Measurements from ENCODE around the gene YWHAH. TPM values are rescaled to one million over a fixed set of nuclear protein-coding genes. Genes with fewer than 3 reads are reported as not detected.

The YWHAH gene
- total RNA-seq, 2 donors from 2014 or later, result 41.9 to 62.4 TPM

DNA sequence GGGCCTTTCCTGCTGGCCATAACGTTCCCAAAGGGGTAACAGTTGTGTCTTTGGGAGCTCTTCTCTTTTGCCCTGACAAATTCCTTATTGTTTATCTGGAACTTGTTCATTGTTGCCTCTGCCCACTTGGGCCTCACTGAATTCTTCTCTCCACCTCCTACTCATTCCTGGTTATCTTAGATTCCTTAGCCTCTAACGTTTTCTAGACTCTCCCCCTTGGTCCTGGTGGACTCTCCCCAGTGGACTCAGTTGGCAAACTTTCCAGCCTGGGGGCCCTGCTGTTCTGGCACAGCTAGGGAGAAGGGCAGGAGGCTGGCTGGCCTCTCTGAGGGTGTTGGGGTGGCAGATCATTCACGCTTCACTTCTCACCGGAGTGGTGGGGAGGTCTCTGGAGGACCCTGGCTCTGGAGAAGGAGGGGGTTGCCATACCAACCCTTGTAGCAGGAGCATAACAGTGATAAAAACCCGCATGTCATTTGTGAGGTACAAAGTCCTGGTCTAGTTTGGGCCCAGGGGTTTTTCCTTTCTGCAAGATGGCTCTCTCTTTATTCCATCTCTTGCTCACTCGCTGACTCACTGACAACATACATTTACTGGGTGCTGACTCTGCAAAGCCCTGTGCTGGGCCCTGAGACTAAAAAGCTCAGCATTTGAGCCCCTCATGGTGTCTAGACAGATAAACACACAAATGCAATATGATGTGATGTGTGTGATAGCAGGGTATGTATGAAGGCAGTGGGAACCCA, 39.7 kb downstream of the YWHAH start:
- TF ChIP-seq POLR2AphosphoS5 (IDR thresholded peaks at IDR 0.05) (no peak), POLR2A (IDR thresholded peaks at IDR 0.05) (no peak)
- TF ChIP-seq, protein P1, sequence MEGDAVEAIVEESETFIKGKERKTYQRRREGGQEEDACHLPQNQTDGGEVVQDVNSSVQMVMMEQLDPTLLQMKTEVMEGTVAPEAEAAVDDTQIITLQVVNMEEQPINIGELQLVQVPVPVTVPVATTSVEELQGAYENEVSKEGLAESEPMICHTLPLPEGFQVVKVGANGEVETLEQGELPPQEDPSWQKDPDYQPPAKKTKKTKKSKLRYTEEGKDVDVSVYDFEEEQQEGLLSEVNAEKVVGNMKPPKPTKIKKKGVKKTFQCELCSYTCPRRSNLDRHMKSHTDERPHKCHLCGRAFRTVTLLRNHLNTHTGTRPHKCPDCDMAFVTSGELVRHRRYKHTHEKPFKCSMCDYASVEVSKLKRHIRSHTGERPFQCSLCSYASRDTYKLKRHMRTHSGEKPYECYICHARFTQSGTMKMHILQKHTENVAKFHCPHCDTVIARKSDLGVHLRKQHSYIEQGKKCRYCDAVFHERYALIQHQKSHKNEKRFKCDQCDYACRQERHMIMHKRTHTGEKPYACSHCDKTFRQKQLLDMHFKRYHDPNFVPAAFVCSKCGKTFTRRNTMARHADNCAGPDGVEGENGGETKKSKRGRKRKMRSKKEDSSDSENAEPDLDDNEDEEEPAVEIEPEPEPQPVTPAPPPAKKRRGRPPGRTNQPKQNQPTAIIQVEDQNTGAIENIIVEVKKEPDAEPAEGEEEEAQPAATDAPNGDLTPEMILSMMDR (IDR thresholded peaks at IDR 0.05), result no peak
- no peak for DNase-seq (ENCODE audit: low spot score)
- Histone ChIP-seq H3K9me3 (no peaks in the 10 kb centered on the region), H3K27ac (no peak overlapping the region), H3K4me3 (no peak overlapping the region), H3K27me3 (replicated peaks; ENCODE audit: insufficient read depth) (no peaks in the 10 kb centered on the region), H3K4me1 (replicated peaks) (no peaks in the 10 kb centered on the region), H3K36me3 (no peaks in the 10 kb centered on the region)
- WGBS, result 66% methylated on average over 6 of the region's 6 CpGs
- intact Hi-C loops (cut with DNase I), result no loop called here

DNA sequence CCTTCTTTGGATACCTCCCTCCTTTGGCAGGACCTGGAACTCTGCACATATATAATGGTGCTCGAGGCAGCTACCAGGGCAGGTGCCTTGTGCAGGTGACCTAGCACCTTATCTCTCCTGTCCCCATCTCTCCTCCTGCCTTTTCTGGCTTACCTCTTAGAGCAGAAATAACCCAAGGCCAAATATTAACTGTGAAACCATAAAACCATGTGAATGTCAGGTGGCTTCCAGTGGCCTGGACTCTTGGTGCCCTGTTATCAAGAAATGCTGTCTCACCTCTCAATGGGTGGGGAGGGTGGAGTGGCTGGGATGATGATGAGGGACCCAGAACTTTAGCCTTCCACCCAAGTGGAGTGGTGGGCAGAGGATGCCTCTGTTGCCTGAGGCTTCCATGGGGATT, 42.9 kb downstream of the YWHAH start:
- H3K27ac ChIP-seq, result no peak overlapping the region
- intact Hi-C loops (cut with DNase I), result no loop called here
- DNase-seq (ENCODE audit: low spot score), result no peak
- no peaks in the 10 kb centered on the region for H3K9me3 ChIP-seq
- 90% methylated on average over 1 of the region's 1 CpG for WGBS
- no peak overlapping the region for H3K4me3 ChIP-seq
- no peaks in the 10 kb centered on the region for H3K4me1 ChIP-seq (replicated peaks)
- no peaks in the 10 kb centered on the region for H3K36me3 ChIP-seq
- H3K27me3 ChIP-seq (replicated peaks; ENCODE audit: insufficient read depth), result no peaks in the 10 kb centered on the region
- no peak for TF ChIP-seq POLR2AphosphoS5 (IDR thresholded peaks at IDR 0.05)
- TF ChIP-seq, protein P1 (IDR thresholded peaks at IDR 0.05), result no peak
- no peak for TF ChIP-seq POLR2A (IDR thresholded peaks at IDR 0.05)

DNA sequence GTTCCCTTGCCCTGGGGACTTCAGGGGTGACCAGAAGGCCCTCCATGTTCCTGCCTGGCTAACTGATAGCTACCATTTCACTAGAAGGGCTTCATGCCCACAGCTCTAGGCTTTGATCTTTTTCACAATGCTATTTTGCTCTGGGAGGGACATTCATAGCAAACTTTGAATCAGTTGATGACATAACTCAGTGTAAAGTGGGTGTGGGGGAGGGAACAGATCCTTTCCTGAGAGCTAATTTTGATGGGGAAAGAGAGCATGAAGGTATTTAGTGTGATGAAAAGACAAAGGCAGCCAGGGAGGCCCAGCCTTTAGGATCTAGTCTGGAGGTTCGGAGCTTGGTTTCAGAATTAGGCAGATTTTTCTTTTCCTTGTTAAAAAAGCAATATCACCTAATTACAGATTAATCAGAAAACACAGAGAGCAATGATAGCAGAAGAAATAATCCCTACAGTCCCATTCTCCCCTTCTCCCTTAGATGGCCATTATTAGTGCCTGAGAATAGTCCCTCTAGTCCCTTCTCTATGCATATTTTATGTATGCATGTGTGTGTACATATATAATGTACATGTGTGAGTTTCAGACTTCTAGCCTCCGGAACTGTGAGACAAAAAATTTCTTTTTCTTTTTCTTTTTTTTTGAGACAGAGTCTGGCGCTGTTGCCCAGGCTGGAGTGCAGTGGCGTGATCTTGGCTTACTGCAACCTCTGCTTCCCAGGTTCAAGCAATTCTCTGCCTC, 46.9 kb downstream of the YWHAH start:
- Histone ChIP-seq H3K36me3 (no peaks in the 10 kb centered on the region), H3K27me3 (replicated peaks; ENCODE audit: insufficient read depth) (no peaks in the 10 kb centered on the region), H3K4me1 (replicated peaks) (no peaks in the 10 kb centered on the region), H3K27ac (no peak overlapping the region), H3K4me3 (no peak overlapping the region), H3K9me3 (no peaks in the 10 kb centered on the region)
- TF ChIP-seq POLR2A (IDR thresholded peaks at IDR 0.05), result no peak
- TF ChIP-seq, protein P1 (IDR thresholded peaks at IDR 0.05), result no peak
- TF ChIP-seq POLR2AphosphoS5 (IDR thresholded peaks at IDR 0.05), result no peak
- intact Hi-C loops (cut with DNase I), result no loop called here
- DNase-seq (ENCODE audit: low spot score), result no peak
- 90% methylated on average over 4 of the region's 4 CpGs for WGBS

DNA sequence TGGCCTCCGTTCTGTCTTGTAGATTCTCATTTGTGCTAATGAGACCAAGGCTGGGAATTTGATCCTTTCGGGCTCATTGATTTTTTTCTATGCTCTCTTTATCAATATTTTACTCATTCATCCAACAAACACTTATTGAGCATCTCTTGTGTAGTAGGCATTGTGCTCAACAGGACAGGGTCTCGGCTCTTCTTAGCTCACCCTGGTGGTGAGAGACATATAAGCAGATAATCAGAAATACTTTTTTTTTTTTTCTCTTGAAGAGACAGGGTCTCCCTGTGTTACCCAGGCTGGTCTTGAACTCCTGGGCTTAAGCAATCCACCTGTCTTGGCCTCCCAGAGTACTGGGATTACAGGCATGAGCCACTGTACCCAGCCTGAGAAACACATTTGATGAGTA, 50.7 kb downstream of the YWHAH start:
- no peak overlapping the region for H3K4me3 ChIP-seq
- no peak overlapping the region for H3K27ac ChIP-seq
- intact Hi-C loops (cut with DNase I), result no loop called here
- no peaks in the 10 kb centered on the region for H3K9me3 ChIP-seq
- no peaks in the 10 kb centered on the region for H3K4me1 ChIP-seq (replicated peaks)
- no peaks in the 10 kb centered on the region for H3K36me3 ChIP-seq
- DNase-seq (ENCODE audit: low spot score), result no peak
- no peak for TF ChIP-seq POLR2A (IDR thresholded peaks at IDR 0.05)
- no peak for TF ChIP-seq POLR2AphosphoS5 (IDR thresholded peaks at IDR 0.05)
- TF ChIP-seq, protein P1 (IDR thresholded peaks at IDR 0.05), result no peak
- H3K27me3 ChIP-seq (replicated peaks; ENCODE audit: insufficient read depth), result no peaks in the 10 kb centered on the region
- WGBS, result 86% methylated on average over 3 of the region's 3 CpGs
